ENCODE data around the gene HBP1. TPM values are rescaled to one million over a fixed set of nuclear protein-coding genes. Genes with fewer than 3 reads are reported as not detected.

The HBP1 gene
- total RNA-seq, 1 donor from 2014 or later, result 81.4 TPM

DNA sequence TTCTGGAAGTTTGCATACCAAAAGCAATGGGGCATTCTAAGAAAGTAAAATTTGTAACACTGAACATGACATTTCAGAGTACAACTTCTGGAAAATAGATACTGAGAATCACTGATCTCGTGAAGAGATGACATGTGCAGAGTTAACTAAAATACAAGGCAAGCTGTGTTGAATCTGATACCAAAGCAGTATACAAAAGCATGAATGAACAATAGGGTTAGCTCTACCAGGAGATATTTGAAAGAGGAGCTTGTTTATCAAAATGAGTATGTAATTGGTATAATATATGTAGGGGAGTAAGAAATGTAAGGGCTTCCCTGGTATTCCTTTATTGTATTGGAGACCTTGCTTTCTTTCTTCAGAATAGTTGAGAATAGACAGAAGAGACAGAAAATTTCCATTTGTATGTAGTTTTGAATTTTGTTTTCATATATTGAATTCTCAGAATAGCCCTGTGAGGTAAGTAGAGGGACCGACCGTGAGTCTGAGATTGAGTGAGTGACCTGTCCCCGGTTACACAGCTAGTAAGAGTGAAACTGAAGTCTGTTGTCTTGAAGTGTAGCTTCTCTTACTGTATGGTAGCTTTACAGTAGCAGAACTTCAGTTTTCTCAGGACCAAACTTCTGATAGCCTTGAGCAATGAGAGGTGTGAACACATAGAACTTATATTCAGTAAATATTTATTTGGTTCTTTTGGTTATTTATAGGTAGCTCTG lies 5.0 kb downstream of the HBP1 start:
- DNase-seq (no peak), ATAC-seq (no peak)
- intact Hi-C loops (cut with micrococcal nuclease), result no loop called here

DNA sequence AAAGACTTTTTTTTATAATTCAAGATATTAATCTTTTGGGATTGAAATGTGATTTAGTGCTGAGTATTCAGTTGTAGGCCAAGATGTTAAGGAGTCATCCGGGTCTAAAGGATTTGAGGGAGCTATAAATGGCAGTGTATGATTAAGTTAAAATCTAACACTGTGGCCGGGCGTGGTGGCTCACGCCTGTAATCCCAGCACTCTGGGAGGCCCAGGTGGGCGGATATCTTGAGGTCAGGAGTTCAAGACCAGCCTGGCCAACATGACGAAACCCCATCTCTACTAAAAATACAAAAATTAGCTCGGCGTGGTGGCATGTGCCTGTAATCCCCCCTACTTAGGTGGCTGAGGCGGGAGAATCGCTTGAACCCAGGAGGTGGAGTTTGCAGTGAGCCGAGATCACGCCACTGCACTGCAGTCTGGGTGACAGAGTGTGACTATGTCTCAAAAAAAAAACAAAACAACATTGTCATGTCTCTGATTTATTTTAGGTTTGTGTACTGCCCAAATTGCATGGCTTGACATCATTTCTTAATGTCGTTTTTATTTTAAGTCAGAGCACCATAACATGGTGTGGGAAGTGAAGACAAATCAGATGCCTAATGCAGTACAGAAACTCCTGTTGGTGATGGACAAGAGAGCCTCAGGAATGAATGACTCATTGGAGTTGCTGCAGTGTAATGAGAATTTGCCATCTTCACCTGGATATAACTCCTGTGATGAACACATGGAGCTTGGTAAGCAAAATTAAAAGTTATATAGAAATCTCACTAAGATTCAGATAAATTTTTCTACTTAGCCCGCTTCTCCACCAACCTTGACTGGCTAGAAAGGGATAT lies 10.7 kb downstream of the HBP1 start:
- ATAC-seq, result no peak
- intact Hi-C loops (cut with micrococcal nuclease), result no loop called here

DNA sequence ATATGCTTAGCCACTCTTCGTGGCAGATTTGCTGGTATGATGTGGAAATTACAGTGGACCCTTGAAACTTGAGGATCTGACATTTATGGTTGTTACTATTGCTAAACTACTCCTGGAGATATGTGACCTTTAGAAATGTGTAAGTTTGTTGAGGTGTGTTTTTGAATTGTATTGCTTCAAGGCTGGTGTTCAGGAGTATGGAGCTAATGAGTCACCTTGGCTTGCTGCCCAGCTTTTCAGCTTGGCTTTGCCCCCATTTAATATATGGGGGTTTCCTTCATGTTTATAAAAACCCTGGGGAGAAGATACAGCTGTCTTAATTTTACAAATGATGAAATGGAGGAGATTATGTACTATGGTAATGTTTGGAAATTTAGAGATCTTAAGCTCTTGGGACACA lies 11.6 kb downstream of the HBP1 start:
- DNase-seq (no peak), ATAC-seq (peak; percentile 57)
- intact Hi-C loops (cut with micrococcal nuclease), result no loop called here

More for the DNA sequence above, 10.7 kb downstream of the HBP1 start:
- no peak for DNase-seq

DNA sequence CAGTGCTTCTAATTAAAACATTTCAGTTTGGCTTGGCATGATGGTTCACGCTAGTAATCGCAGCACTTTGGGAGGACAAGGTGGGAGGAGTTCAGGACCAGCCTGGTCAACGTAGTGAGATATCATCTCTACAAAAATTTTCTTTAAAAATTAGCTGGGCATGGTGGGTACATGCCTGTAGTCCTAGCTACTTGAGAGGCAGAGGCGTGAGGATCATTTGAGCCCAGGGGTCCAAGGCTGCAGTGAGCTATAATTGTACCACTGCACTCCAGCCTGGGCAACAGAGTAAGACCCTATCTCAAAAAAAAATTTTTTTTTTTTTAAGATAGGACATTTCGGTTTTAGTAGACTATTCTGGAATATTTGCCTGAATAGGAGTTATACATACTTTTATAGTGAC lies 12.4 kb downstream of the HBP1 start:
- ATAC-seq (no peak), DNase-seq (no peak)
- intact Hi-C loops (cut with micrococcal nuclease), result no loop called here

DNA sequence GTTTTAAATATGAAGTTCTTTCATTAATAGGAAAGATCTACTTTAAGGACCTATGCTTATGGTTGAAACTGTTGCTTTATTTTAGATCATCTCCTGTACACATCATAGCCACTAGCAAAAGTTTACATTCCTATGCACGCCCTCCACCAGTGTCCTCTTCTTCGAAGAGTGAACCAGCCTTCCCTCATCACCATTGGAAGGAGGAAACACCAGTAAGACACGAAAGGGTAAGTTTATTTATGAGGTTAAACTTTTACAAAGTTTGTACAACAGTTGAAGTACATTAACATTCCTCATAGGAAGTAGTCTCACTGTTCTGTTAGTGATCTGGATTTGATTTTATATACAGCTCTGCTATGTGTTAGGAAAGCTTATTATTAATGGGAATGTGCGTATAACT lies 16.9 kb downstream of the HBP1 start:
- intact Hi-C loops (cut with micrococcal nuclease), result no loop called here
- ATAC-seq (no peak), DNase-seq (no peak)

DNA sequence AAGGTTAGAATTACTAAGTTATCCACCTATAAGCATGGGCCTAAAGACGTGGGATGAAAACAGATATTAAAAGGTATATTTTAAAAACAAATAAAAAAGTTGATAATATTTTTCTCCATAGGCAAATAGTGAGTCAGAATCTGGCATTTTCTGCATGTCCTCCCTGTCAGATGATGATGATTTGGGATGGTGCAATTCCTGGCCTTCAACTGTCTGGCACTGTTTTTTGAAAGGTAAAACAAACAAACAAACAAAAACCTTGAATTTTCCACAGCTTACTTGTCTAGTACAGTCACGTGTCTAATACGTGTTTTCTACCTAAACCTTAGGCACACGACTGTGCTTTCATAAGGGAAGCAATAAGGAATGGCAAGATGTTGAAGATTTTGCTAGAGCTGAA lies 17.4 kb downstream of the HBP1 start:
- ATAC-seq, result no peak
- no peak for DNase-seq
- intact Hi-C loops (cut with micrococcal nuclease), result no loop called here

DNA sequence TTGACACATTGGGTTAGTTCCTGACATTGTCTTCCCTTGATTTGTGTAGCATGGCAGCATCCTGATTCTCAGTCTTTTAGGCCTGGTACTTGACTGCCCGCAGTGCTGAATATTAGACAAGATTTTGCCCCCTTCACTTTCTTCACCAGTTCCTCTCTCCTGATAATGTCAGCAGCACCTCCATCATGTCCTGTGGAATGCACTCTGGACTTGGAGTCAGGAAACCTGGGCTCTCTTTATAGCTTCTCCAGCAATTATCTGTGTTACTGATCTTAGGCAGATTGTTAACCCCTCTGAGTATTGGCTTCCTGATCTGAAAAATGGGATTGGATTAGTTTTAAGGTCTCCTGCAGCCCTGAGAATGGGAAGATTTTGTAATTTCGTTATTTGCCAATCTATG lies 19.0 kb downstream of the HBP1 start:
- DNase-seq (no peak), ATAC-seq (no peak)
- intact Hi-C loops (cut with micrococcal nuclease), result no loop called here

DNA sequence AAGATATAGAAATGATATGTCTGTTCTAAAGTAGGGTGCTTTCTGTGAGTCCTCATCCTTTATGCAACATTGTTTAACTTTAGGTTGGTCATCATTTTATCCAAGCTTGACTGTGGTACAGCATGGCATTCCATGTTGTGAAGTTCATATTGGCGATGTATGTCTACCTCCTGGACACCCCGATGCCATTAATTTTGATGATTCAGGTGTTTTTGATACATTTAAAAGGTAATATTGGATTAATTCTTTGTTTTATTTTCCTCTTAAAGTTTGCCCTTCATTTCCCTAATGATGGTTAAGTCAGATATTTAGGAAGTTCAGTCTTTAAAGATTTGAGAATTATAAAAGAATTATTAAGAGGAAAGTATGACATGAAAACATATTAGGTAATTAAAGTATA lies 21.3 kb downstream of the HBP1 start:
- intact Hi-C loops (cut with micrococcal nuclease), result no loop called here
- ATAC-seq, result no peak

DNA sequence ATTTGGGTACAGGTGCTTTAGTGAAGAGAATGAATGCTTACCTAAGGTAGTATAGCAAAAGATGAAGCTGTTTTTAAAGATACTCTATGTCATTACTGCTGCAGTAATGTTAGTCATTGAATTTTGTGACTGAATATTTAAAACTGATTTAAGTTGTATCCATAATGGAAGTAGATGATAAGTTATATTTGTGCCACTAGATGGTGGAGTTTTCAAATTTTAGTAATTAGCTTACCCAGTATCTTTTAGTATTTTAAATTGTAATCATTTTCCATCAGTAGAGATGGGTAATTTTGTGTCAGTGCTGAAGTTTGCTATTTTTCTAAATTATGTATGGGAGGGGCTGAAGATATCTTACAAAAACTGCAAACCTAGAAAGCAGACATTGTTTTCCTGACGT lies 25.2 kb downstream of the HBP1 start:
- intact Hi-C loops (cut with micrococcal nuclease), result no loop called here
- no peak for ATAC-seq

More for the DNA sequence above, 21.3 kb downstream of the HBP1 start:
- DNase-seq, result no peak

DNA sequence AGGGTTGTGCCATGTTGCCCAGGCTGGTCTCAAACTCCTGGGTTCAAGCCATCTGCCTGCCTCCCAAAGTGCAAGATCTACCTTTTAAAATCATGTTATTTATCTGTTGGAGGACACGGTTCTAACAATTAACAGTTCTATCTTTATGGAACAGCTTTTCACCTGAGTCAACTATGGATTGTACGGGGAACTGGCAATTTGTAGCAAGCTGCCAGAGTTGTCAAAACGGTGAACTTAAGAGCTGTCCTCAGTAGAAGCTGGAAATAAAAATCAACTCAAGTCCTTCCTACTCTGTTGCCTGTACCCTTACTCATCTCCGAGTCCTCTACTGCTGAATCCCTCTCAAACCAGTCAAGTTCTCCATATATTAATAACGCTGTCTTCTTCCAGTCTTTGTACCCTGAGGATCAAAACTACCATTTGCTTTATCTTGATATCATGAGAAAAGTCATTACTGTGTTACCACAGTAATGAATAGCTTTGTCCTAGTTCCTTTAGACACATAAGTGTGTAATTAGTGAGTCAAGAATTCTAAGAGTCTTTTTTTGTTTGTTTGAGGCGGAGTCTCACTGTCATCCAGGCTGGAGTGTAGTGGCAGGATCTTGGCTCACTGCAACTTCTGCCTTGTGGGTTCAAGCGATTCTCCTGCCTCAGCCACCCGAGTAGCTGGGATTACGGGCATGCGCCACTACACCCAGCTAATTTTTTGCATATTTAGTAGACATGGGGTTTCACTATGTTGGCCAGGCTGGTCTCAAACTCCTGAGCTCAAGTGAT lies 28.2 kb downstream of the HBP1 start:
- ATAC-seq (no peak), DNase-seq (no peak)
- intact Hi-C loops (cut with micrococcal nuclease), result no loop called here

More for the DNA sequence above, 25.2 kb downstream of the HBP1 start:
- no peak for DNase-seq

DNA sequence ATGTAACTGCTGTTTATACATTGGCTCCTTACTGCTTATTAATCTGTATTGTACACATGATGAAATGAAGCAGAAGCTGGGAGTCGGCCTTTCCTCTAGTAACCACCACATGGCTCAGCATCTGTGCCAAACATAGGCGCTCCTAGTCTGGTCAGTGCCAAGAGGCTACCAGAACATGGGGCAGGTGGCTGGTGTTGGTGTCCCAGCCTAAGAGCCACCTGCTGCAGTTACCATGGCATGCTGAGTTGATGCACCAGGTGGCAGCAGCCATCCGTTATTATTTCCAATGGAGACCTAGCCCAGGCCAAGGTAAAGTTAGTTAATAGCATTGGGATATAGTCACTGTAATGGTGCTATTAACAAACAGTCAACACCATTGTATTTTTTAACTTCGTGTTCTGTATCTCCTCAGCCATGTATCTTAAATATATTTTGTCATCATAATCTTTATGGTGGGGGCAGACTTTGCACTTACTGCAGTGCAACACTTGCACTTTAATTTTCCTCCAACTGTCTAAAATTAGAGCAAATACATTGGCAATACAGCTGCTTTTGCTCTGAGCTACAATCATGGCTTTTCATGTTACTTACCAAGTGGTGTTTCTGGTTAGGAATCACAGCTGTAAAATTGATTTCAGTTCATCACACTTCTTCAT lies 33.1 kb downstream of the HBP1 start:
- DNase-seq (peak; percentile 72), ATAC-seq (peak; percentile 92)
- intact Hi-C loops (cut with micrococcal nuclease), result loop anchor here (10.0 kb wide), 2 partner anchors 263 to 523 kb away; no protein-coding TSS in a partner anchor

DNA sequence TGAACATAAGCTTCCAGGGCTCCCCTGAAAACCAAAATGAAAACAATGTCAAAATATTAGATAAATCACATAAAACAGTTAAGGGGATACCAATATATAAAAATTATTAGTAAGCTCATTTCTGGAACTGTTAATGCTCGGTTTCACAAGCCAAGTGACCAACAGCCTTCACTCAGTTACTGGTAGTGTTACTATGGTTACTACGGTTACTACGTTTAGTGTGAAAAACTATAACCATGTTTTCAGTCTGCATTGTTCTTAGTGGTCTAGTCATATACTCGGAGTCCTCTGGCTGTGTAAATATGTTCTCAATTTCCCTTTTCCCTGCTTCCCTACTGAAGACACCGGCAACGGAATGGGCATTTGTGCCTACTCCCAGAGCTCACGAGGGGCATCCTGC lies 34.8 kb downstream of the HBP1 start:
- intact Hi-C loops (cut with micrococcal nuclease), result loop anchor here (10.0 kb wide), 2 partner anchors 261 to 521 kb away; no protein-coding TSS in a partner anchor
- DNase-seq (no peak), ATAC-seq (no peak)

DNA sequence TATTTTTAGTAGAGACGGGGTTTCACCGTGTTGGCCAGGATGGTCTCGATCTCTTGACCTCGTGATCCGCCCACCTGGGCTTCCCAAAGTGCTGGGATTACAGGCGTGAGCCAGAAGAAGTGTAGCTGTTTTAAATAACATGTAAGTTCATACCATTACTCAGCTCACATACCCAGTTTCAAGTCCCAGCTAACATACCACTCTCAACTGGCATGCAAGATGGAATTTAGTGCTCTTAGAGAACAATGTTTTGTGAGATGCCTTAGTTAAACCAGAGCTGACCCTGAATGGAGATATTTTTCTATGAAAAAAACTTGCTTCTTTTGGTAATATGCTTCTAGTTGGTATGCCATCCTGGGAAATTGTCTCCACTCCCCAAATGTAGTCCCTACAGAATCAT lies 37.3 kb downstream of the HBP1 start:
- intact Hi-C loops (cut with micrococcal nuclease), result loop anchor here (10.0 kb wide), 2 partner anchors 259 to 519 kb away; no protein-coding TSS in a partner anchor
- no peak for ATAC-seq
- no peak for DNase-seq

DNA sequence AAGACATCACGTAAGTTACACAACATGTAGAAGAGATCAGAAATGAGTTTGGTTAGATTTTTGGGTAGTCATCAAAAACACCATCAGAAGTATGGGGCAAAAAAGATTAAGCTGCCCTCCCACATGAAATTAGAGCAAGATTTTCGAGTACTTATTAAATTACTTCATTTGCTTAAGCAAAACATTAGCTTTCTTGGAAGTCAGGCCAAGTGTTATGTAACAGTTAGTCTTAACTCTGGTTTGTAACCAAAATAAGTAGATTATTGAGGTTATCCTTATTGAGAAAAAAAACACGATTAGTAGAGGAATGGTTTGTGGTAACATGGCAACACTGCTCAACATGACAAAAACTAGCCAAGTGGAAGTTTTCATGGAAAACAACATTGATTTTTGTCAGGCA lies 37.9 kb downstream of the HBP1 start:
- no peak for DNase-seq
- intact Hi-C loops (cut with micrococcal nuclease), result loop anchor here (10.0 kb wide), 2 partner anchors 258 to 518 kb away; no protein-coding TSS in a partner anchor
- ATAC-seq, result no peak

DNA sequence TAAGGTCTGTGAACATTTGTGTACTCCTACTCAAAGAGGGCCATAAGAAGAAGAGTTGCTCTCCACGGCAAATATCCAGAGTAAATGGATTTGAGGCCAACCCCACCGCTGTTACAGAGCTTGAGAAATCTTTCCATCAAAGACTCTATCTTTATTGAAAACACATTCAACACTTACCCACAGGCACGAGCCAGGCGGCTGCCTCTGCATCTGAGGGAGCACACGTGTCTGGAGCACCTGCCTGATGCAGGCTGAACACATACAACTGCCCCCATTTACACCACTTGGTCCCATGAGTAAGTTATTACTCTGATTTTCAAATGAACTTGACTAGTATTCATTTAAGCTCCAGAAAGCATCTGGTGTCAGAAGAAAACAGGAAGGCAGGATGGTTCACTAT lies 38.7 kb downstream of the HBP1 start:
- ATAC-seq (no peak), DNase-seq (no peak)
- intact Hi-C loops (cut with micrococcal nuclease), result loop anchor here (10.0 kb wide), 2 partner anchors 257 to 517 kb away; no protein-coding TSS in a partner anchor

DNA sequence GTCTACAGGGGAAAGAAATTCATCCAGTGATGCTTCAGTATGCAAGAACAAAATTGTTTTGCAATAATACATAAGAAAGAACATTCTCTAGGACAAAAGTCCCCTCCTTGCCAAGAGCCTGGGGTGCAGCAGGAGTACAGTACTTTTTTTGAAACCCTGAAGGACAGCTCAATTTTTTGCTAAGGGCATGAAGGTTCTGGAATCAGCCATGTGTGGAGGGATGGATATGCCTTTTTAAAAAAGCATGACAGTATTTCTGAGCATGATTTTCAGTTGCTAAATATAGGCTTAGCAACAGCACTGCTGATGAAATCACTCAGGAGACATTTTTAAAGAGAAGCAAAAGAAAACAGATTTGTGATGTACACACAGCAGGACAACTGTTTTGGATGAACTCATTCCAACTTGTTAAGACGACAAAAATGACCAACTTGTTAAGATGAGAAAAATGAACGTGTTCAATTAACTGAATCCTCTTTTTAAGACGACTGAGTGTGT lies 39.3 kb downstream of the HBP1 start:
- peak; percentile 61 for ATAC-seq
- intact Hi-C loops (cut with micrococcal nuclease), result loop anchor here (10.0 kb wide), 2 partner anchors 257 to 517 kb away; no protein-coding TSS in a partner anchor
- DNase-seq, result no peak

DNA sequence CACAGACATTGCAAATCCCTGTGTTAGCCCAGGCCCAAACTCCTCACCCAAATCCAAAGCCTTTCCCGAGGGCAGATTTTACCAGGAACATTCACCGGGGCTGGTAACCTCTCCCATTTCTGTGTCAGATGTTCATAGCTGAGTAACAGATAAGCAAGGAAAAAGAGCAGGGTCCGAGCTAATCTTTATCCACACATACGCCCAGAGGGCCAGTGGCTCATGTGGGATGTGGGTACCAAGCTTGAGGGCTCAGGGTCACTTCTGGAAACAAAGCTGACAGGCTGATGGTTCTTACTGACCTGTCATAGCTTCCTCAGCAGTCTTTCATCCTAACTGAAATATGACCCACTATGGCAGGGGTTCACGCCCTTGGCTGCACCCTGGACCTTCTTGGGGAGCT lies 39.8 kb downstream of the HBP1 start:
- ATAC-seq (no peak), DNase-seq (no peak)
- intact Hi-C loops (cut with micrococcal nuclease), result loop anchor here (10.0 kb wide), 2 partner anchors 256 to 516 kb away; no protein-coding TSS in a partner anchor

DNA sequence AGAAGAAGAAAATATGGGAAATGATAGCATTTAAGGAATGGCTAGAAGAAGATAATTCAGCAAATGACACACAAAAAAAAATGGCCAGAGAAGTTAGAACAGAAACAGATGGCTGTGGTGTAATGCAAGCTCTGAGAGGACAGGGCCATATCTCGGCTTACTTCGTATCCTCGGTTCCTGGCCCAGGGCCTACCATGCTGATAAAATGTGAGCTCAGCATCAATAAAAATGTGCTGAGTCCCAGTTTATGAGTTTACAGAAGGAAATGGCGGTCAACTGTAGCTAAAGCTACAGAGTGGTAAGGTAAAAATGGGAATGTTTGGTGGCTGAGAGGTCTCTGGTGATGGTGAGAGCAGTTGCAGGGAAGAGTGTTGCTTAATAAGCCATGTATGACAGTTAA lies 40.8 kb downstream of the HBP1 start:
- intact Hi-C loops (cut with micrococcal nuclease), result loop anchor here (10.0 kb wide), 2 partner anchors 255 to 515 kb away; no protein-coding TSS in a partner anchor
- ATAC-seq, result peak; percentile 41

DNA sequence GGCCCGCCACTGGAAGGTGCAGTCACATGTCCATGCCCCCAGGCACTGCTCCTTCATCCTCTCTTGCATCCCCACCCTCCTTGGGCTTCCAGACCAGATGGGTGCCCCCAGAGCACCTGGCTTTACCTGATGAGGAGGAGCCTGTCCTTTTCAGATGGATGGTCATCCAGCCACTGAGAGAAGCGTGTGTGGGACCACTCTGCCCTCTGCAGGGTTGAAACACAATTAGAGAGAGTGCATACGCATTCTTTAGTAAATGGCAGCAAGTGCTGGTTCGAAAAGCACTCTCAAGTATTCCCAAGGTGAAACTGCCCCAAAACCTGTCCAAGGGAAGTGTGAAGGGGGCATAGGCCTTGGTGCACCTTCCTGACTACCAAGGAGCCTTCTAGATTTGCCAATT lies 41.6 kb downstream of the HBP1 start:
- intact Hi-C loops (cut with micrococcal nuclease), result no loop called here
- ATAC-seq, result no peak
- no peak for DNase-seq

More for the DNA sequence above, 40.8 kb downstream of the HBP1 start:
- DNase-seq, result no peak
